Stomach (tissue), 9 donors: ENCODE data around the gene SYNDIG1. TPM values are rescaled to one million over a fixed set of nuclear protein-coding genes. Genes with fewer than 3 reads are reported as not detected.

Experiments
- DNase-seq, 2 donors: peaks; one replicate each; pipeline versions ENCODE4 v3.0.0 to v3.0.0-alpha.2; 2013 to 2019
- H3K27ac ChIP-seq, 5 donors: fragments of 200-600 bp in 4 of 5; sonication (generic) in 4 of 5; one replicate each; pipeline ENCODE4 v1.5.1; 2013 to 2019; ENCODE audit warnings: mild to moderate bottlenecking in 1 of 5, moderate library complexity in 1 of 5
- H3K27me3 ChIP-seq, 3 donors: fragments of 200-600 bp; sonication (generic); one replicate each; pipeline ENCODE4 v1.5.1; 2017 to 2019; ENCODE audit warnings: mixed run types in 1 of 3
- H3K36me3 ChIP-seq, 4 donors: fragments of 200-600 bp; sonication (generic); 1 replicate in 3 of 4; 2 replicates in 1 of 4; pipeline ENCODE4 v1.5.1; 2016 to 2019
- H3K4me1 ChIP-seq, 4 donors: fragments of 200-600 bp; sonication (generic); one replicate each; pipeline ENCODE4 v1.5.1; 2016 to 2019
- H3K4me3 ChIP-seq, 4 donors: fragments of 200-600 bp; sonication (generic) in 3 of 4; one replicate each; pipeline ENCODE4 v1.5.1; 2016 to 2019; ENCODE audit warnings: mild to moderate bottlenecking in 1 of 4
- H3K9me3 ChIP-seq, 4 donors: fragments of 200-600 bp; sonication (generic); one replicate each; pipeline ENCODE4 v1.5.1; 2016 to 2019
- CTCF ChIP-seq, 7 experiments: fragments of 450-650 bp in 4 of 7; fragments of 200-600 bp in 3 of 7; sonication (generic) in 3 of 7; IDR thresholded peaks; one replicate each; pipeline ENCODE4 v1.5.1; 2016 to 2019; ENCODE audit warnings: antibody characterized with exemption in 7 of 7, control low read depth in 2 of 7, mild to moderate bottlenecking in 1 of 7
- EP300 ChIP-seq: sonication (generic); formaldehyde crosslinking; IDR thresholded peaks from one replicate; pipeline ENCODE4 v1.6.1; 2017; ENCODE audit warnings: antibody characterized with exemption
- POLR2A ChIP-seq, 4 donors: fragments of 450-650 bp; IDR thresholded peaks; one replicate each; pipeline ENCODE4 v1.6.1; 2016; ENCODE audit warnings: antibody characterized with exemption in 4 of 4, control low read depth in 2 of 4, mild to moderate bottlenecking in 1 of 4, moderate library complexity in 1 of 4
- POLR2AphosphoS5 ChIP-seq, 3 donors: sonication (generic); formaldehyde crosslinking; IDR thresholded peaks; one replicate each; pipeline ENCODE4 v1.6.1; 2016; ENCODE audit warnings: antibody characterized with exemption in 3 of 3
- WGBS, 5 donors: extraction: QIAGEN DNeasy Blood & Tissue Kit in 3 of 5; methylation state at CpG; one replicate each; pipeline versions ENCODE4 v1.1.5 to v1.1.7; 2013 to 2018; 5-methylcytosine and 5-hydroxymethylcytosine counted together
- intact Hi-C: fragments of 100-400 bp; cut with DNase I; formaldehyde crosslinking; loops from one replicate; pipeline ENCODE4 v1.15.1; 2023; ENCODE audit warnings: low total_unique reads
- polyA plus RNA-seq, 3 donors: library from polyadenylated mRNA; stranded (reverse); fragments of 200-250 nt; gene quantifications; one replicate each; pipeline ENCODE4 v1.2.3, GENCODE V29; 2013
- total RNA-seq, 5 donors: library from RNA; depleted of rRNA; stranded (reverse); fragments of >200 nt; gene quantifications; one replicate each; pipeline versions ENCODE4 v1.1.0 to v1.2.3, GENCODE V29; 2014 to 2016
- donor health status: healthy with polysubstance abuse.
- donor health status: Bipolar disorder and iron deficiency.
- donor health status: healthy.

The SYNDIG1 gene
- total and polyA plus RNA-seq, 8 donors, result 0.29 to 2.0 (median 0.89) TPM; not detected in 4

GRCh38 chr20:24697411-24697810 lies 228.0 kb downstream of the SYNDIG1 start:
- intact Hi-C loops, result no loop called here
- Histone ChIP-seq H3K9me3 (no peaks in the 10 kb centered on the region), H3K4me1 (peaks cover 0 to 11% (median 0%) of the 10 kb centered on the region in 4 donors), H3K4me3 (no peak overlapping the region), H3K27me3 (no peaks in the 10 kb centered on the region), H3K36me3 (no peaks in the 10 kb centered on the region), H3K27ac (no peak overlapping the region)
- peak in 1 of 2 donors; percentile 1 for DNase-seq
- TF ChIP-seq CTCF (IDR thresholded peaks at IDR 0.05) (no peak), POLR2A (IDR thresholded peaks at IDR 0.05) (no peak), POLR2AphosphoS5 (IDR thresholded peaks at IDR 0.05) (no peak), EP300 (no peak)
- WGBS, 5 donors, result 84 to 91% (median 88%) methylated on average over 6 of the region's 6 CpGs

GRCh38 chr20:24698189-24698588 lies 228.8 kb downstream of the SYNDIG1 start:
- DNase-seq, result peak in 1 of 2 donors; percentile 20
- WGBS, 5 donors, result 75 to 86% (median 82%) methylated on average over 6 of the region's 6 CpGs
- Histone ChIP-seq H3K4me3 (no peak overlapping the region), H3K9me3 (no peaks in the 10 kb centered on the region), H3K4me1 (peaks cover 0 to 11% (median 0%) of the 10 kb centered on the region in 4 donors), H3K27me3 (no peaks in the 10 kb centered on the region), H3K27ac (no peak overlapping the region), H3K36me3 (no peaks in the 10 kb centered on the region)
- TF ChIP-seq EP300 (no peak), CTCF (IDR thresholded peaks at IDR 0.05) (no peak), POLR2AphosphoS5 (IDR thresholded peaks at IDR 0.05) (no peak), POLR2A (IDR thresholded peaks at IDR 0.05) (no peak)
- intact Hi-C loops, result no loop called here

GRCh38 chr20:24698706-24699206 lies 229.3 kb downstream of the SYNDIG1 start:
- 77 to 92% (median 84%) methylated on average over 5 of the region's 5 CpGs for WGBS, 5 donors
- Histone ChIP-seq H3K36me3 (no peaks in the 10 kb centered on the region), H3K27me3 (no peaks in the 10 kb centered on the region), H3K9me3 (no peaks in the 10 kb centered on the region), H3K4me3 (no peak overlapping the region), H3K27ac (no peak overlapping the region), H3K4me1 (peaks cover 0 to 11% (median 0%) of the 10 kb centered on the region in 4 donors)
- peak in 1 of 2 donors; percentile 4 for DNase-seq
- TF ChIP-seq POLR2A (IDR thresholded peaks at IDR 0.05) (no peak), EP300 (no peak)
- intact Hi-C loops, result no loop called here

- peak in 1 of 2 donors; percentile 11 for DNase-seq
- no peaks in the 10 kb centered on the region for H3K27me3 ChIP-seq
- H3K9me3 ChIP-seq, result no peaks in the 10 kb centered on the region
- intact Hi-C loops, result no loop called here
- no peak overlapping the region for H3K27ac ChIP-seq
- no peaks in the 10 kb centered on the region for H3K36me3 ChIP-seq
- peaks cover 0 to 7% (median 0%) of the 10 kb centered on the region in 4 donors for H3K4me1 ChIP-seq
- 83 to 89% (median 86%) methylated on average over 7 to 8 of the region's 8 CpGs for WGBS, 5 donors
- TF ChIP-seq POLR2A (IDR thresholded peaks at IDR 0.05), result no peak
- no peak for TF ChIP-seq POLR2AphosphoS5 (IDR thresholded peaks at IDR 0.05)
- no peak for TF ChIP-seq CTCF (IDR thresholded peaks at IDR 0.05)
- no peak for TF ChIP-seq EP300
- H3K4me3 ChIP-seq, result no peak overlapping the region
These were observed 230.1 kb downstream of the SYNDIG1 start for GRCh38 chr20:24699321-24700165.
